H9 (cell line): Measurements from ENCODE around the gene BCAS1. TPM values are rescaled to one million over a fixed set of nuclear protein-coding genes. Genes with fewer than 3 reads are reported as not detected.

Experiments
- DNase-seq: peaks from one replicate; pipeline ENCODE4 v3.0.0-alpha.2; 2017
- H2AFZ ChIP-seq: one replicate; pipeline ENCODE4 v1.6.1; 2013; ENCODE audit warnings: mild to moderate bottlenecking, low read length, control low read depth, moderate library complexity
- H2AK5ac ChIP-seq: 2 replicates; pipeline ENCODE4 v1.6.1; 2013; ENCODE audit warnings: low read length, control low read depth, mixed read lengths; ENCODE audit not compliant: insufficient read length
- H2BK120ac ChIP-seq: one replicate; pipeline ENCODE4 v1.6.1; 2013; ENCODE audit warnings: low read depth, mild to moderate bottlenecking, low read length, control low read depth, inconsistent platforms; ENCODE audit not compliant: poor library complexity, severe bottlenecking
- H2BK12ac ChIP-seq: 2 replicates; pipeline ENCODE4 v1.6.1; 2013; ENCODE audit warnings: low read length, control low read depth, mixed read lengths, low read depth; ENCODE audit not compliant: insufficient read length
- H2BK15ac ChIP-seq: 2 replicates; pipeline ENCODE4 v1.6.1; 2013; ENCODE audit warnings: low read depth, low read length, control low read depth
- H2BK20ac ChIP-seq: one replicate; pipeline ENCODE4 v1.6.1; 2013; ENCODE audit warnings: low read depth, mild to moderate bottlenecking, low read length, control low read depth, inconsistent platforms; ENCODE audit not compliant: poor library complexity, severe bottlenecking
- H2BK5ac ChIP-seq: 2 replicates; pipeline ENCODE4 v1.6.1; 2013; ENCODE audit warnings: low read length, control low read depth, mixed read lengths; ENCODE audit not compliant: insufficient read length
- H3K14ac ChIP-seq: 2 replicates; pipeline ENCODE4 v1.6.1; 2013; ENCODE audit warnings: low read length, control low read depth; ENCODE audit not compliant: insufficient read depth
- H3K18ac ChIP-seq: 2 replicates; pipeline ENCODE4 v1.6.1; 2013; ENCODE audit warnings: low read depth, mild to moderate bottlenecking, mixed read lengths, low read length, control low read depth; ENCODE audit not compliant: insufficient read length
- H3K23ac ChIP-seq: 2 replicates; pipeline ENCODE4 v1.6.1; 2013; ENCODE audit warnings: low read length, control low read depth, mixed read lengths, low read depth; ENCODE audit not compliant: insufficient read length
- H3K23me2 ChIP-seq: 2 replicates; pipeline ENCODE4 v1.6.1; 2013; ENCODE audit warnings: low read depth, mild to moderate bottlenecking, mixed read lengths, low read length, control low read depth; ENCODE audit not compliant: insufficient read length, poor library complexity, severe bottlenecking
- H3K27ac ChIP-seq: 2 replicates; pipeline ENCODE4 v1.5.1; 2013; ENCODE audit warnings: low read length, control low read depth, mixed read lengths, low read depth; ENCODE audit not compliant: insufficient read length
- H3K27me3 ChIP-seq: 2 replicates; pipeline ENCODE4 v1.6.1; 2013; ENCODE audit warnings: low read length, control low read depth, inconsistent platforms; ENCODE audit not compliant: insufficient read depth
- H3K4ac ChIP-seq: 2 replicates; pipeline ENCODE4 v1.6.1; 2013; ENCODE audit warnings: low read depth, mild to moderate bottlenecking, control low read depth, inconsistent platforms, low read length, moderate library complexity
- H3K4me1 ChIP-seq: 2 replicates; pipeline ENCODE4 v1.6.1; 2013; ENCODE audit warnings: low read length, control low read depth, inconsistent platforms; ENCODE audit not compliant: insufficient read depth
- H3K4me2 ChIP-seq: 2 replicates; pipeline ENCODE4 v1.6.1; 2013; ENCODE audit warnings: low read length, control low read depth, mixed read lengths; ENCODE audit not compliant: insufficient read length, insufficient read depth
- H3K56ac ChIP-seq: 2 replicates; pipeline ENCODE4 v1.6.1; 2013; ENCODE audit warnings: low read depth, mild to moderate bottlenecking, mixed read lengths, low read length, control low read depth; ENCODE audit not compliant: insufficient read length
- H3K79me1 ChIP-seq: 2 replicates; pipeline ENCODE4 v1.6.1; 2013; ENCODE audit warnings: low read depth, mild to moderate bottlenecking, moderate library complexity, low read length, control low read depth, inconsistent platforms; ENCODE audit not compliant: insufficient read depth, poor library complexity, severe bottlenecking
- H3K79me2 ChIP-seq: 2 replicates; pipeline ENCODE4 v1.6.1; 2013; ENCODE audit warnings: low read length, control low read depth, inconsistent platforms; ENCODE audit not compliant: insufficient read depth
- H3K9ac ChIP-seq: 2 replicates; pipeline ENCODE4 v1.6.1; 2013; ENCODE audit warnings: low read length, control low read depth, mixed read lengths; ENCODE audit not compliant: insufficient read length; ENCODE audit errors: extremely low read depth
- H3K9me3 ChIP-seq: one replicate; pipeline ENCODE4 v1.6.1; 2013; ENCODE audit warnings: low read depth, low read length, inconsistent platforms; ENCODE audit not compliant: control insufficient read depth
- H3T11ph ChIP-seq: one replicate; pipeline ENCODE4 v1.6.1; 2013; ENCODE audit warnings: mild to moderate bottlenecking, low read length, control low read depth, inconsistent platforms
- H4K20me1 ChIP-seq: one replicate; pipeline ENCODE4 v1.6.1; 2013; ENCODE audit not compliant: control insufficient read depth, insufficient read length, insufficient read depth
- H4K5ac ChIP-seq: 2 replicates; pipeline ENCODE4 v1.6.1; 2013; ENCODE audit warnings: low read depth, mild to moderate bottlenecking, mixed read lengths, low read length, control low read depth; ENCODE audit not compliant: insufficient read length
- H4K8ac ChIP-seq: replicated peaks from 2 replicates; pipeline ENCODE4 v1.6.1; 2013; ENCODE audit warnings: low read length, control low read depth, mixed read lengths, low read depth; ENCODE audit not compliant: insufficient read length
- H4K91ac ChIP-seq: 2 replicates; pipeline ENCODE4 v1.6.1; 2013; ENCODE audit warnings: low read depth, mild to moderate bottlenecking, moderate library complexity, mixed read lengths, low read length, control low read depth; ENCODE audit not compliant: insufficient read length
- H3K27ac Mint-ChIP-seq, 3 experiments: 2 replicates in 2 of 3; 3 replicates in 1 of 3; pipeline ENCODE4 v1.8.0; 2020 to 2021; ENCODE audit warnings: mixed read lengths in 3 of 3, mild to moderate bottlenecking in 1 of 3, moderate library complexity in 1 of 3
- H3K27me3 Mint-ChIP-seq: 2 replicates; pipeline ENCODE4 v1.8.0; 2021; ENCODE audit warnings: low read depth, mild to moderate bottlenecking, moderate library complexity, mixed read lengths
- H3K36me3 Mint-ChIP-seq, 3 experiments: 2 replicates in 2 of 3; 3 replicates in 1 of 3; pipeline ENCODE4 v1.8.0; 2020 to 2021; ENCODE audit warnings: low read depth in 3 of 3, mixed read lengths in 3 of 3; ENCODE audit not compliant: insufficient read depth in 1 of 3
- H3K4me1 Mint-ChIP-seq, 2 experiments: 2 replicates each; pipeline ENCODE4 v1.8.0; 2020; ENCODE audit warnings: mixed read lengths in 2 of 2
- H3K4me3 Mint-ChIP-seq, 2 experiments: 2 replicates in 1 of 2; 3 replicates in 1 of 2; pipeline ENCODE4 v1.8.0; 2020 to 2021; ENCODE audit warnings: mild to moderate bottlenecking in 2 of 2, mixed read lengths in 2 of 2, moderate library complexity in 1 of 2
- H3K9me3 Mint-ChIP-seq, 2 experiments: 2 replicates in 1 of 2; 3 replicates in 1 of 2; pipeline ENCODE4 v1.8.0; 2020; ENCODE audit warnings: mild to moderate bottlenecking in 2 of 2, mixed read lengths in 2 of 2, moderate library complexity in 1 of 2
- WGBS: extraction: QIAGEN DNeasy Blood & Tissue Kit; methylation state at CpG from one replicate; pipeline ENCODE4 v1.1.7; 2013; ENCODE audit warnings: missing lambda C conversion rate, low lambda C conversion rate, mixed read lengths; ENCODE audit not compliant: insufficient read length; ENCODE audit errors: extremely low coverage; 5-methylcytosine and 5-hydroxymethylcytosine counted together
- total RNA-seq: library from RNA; stranded (reverse); gene quantifications from 2 replicates; pipeline ENCODE4 v1.2.1, GENCODE V29; 2021
- TF ChIP-seq, protein P1 (sequence below): fragments of 200-600 bp; sonication (generic); conservative IDR thresholded peaks from 3 replicates; pipeline ENCODE4 v1.8.0; 2021; ENCODE audit warnings: antibody characterized with exemption, mild to moderate bottlenecking

BCAS1 gene
- total RNA-seq, 1 experiment from 2014 or later: 0.15 TPM

- Histone ChIP-seq H3K23me2 (no peaks in the 10 kb centered on the region), H3K56ac (no peak overlapping the region), H4K5ac (no peak overlapping the region), H3K14ac (no peak overlapping the region), H2BK15ac (no peak overlapping the region), H3K4me2 (no peak overlapping the region), H2AK5ac (no peak overlapping the region), H3K23ac (no peak overlapping the region), H4K20me1 (no peaks in the 10 kb centered on the region), H3K27me3 (no peaks in the 10 kb centered on the region), H2AFZ (no peak overlapping the region), H2BK20ac (no peak overlapping the region), H3K79me2 (no peaks in the 10 kb centered on the region), H2BK12ac (no peak overlapping the region), H3K79me1 (no peaks in the 10 kb centered on the region), H3T11ph (no peak overlapping the region), H3K9me3 (no peaks in the 10 kb centered on the region), H3K4ac (no peak overlapping the region), H3K18ac (no peak overlapping the region), H4K91ac (no peak overlapping the region), H3K4me1 (no peaks in the 10 kb centered on the region), H3K27ac (no peak overlapping the region), H3K9ac (no peak overlapping the region), H2BK5ac (no peak overlapping the region), H4K8ac (no peak overlapping the region), H2BK120ac (no peak overlapping the region)
- Mint-ChIP-seq H3K9me3 (no peaks in the 10 kb centered on the region), H3K36me3 (no peaks in the 10 kb centered on the region), H3K4me1 (peaks cover 6 to 9% of the 10 kb centered on the region in 2 experiments), H3K27me3 (no peaks in the 10 kb centered on the region), H3K27ac (no peak overlapping the region), H3K4me3 (no peak overlapping the region)
- WGBS: no CpG with 5 or more reads among the region's 6 CpGs
- DNase-seq: no peak
- TF ChIP-seq, protein P1, sequence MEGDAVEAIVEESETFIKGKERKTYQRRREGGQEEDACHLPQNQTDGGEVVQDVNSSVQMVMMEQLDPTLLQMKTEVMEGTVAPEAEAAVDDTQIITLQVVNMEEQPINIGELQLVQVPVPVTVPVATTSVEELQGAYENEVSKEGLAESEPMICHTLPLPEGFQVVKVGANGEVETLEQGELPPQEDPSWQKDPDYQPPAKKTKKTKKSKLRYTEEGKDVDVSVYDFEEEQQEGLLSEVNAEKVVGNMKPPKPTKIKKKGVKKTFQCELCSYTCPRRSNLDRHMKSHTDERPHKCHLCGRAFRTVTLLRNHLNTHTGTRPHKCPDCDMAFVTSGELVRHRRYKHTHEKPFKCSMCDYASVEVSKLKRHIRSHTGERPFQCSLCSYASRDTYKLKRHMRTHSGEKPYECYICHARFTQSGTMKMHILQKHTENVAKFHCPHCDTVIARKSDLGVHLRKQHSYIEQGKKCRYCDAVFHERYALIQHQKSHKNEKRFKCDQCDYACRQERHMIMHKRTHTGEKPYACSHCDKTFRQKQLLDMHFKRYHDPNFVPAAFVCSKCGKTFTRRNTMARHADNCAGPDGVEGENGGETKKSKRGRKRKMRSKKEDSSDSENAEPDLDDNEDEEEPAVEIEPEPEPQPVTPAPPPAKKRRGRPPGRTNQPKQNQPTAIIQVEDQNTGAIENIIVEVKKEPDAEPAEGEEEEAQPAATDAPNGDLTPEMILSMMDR: no peak
These were observed 10.6 kb downstream of the BCAS1 start for GRCh38 chr20:54059691-54060364.
